CD4-positive, alpha-beta T cell treated with Interleukin-21 for 1 hour (primary cell): ENCODE measurements around the gene BEND3.
"Not testable (repeated sequence)": the region's sequence is repeated elsewhere in the genome, so short reads cannot be mapped to it uniquely, and the experiment has no call there.

Experiments
- DNase-seq: peaks from one replicate; pipeline ENCODE4 v3.0.0-alpha.2; 2020

The BEND3 gene

GRCh38 chr6:107120404-107120803, 5.1 kb upstream of the BEND3 start:
- no peak for DNase-seq

GRCh38 chr6:107118976-107119375, 3.7 kb upstream of the BEND3 start:
- DNase-seq: no peak

GRCh38 chr6:107118540-107118939, 3.2 kb upstream of the BEND3 start:
- not testable (repeated sequence) for DNase-seq

GRCh38 chr6:107116931-107117330, 1.6 kb upstream of the BEND3 start:
- DNase-seq: no peak

GRCh38 chr6:107116328-107116892, 1.1 kb upstream of the BEND3 start:
- peak; percentile 18 for DNase-seq

- peak; percentile 12 for DNase-seq
These were observed 496 bp upstream of the BEND3 start for GRCh38 chr6:107115695-107116327.

GRCh38 chr6:107114213-107114925, 946 bp downstream of the BEND3 start:
- DNase-seq: peak; percentile 67

GRCh38 chr6:107110200-107110599, 5.1 kb downstream of the BEND3 start:
- no peak for DNase-seq

GRCh38 chr6:107108201-107108890, 7.0 kb downstream of the BEND3 start:
- DNase-seq: no peak

GRCh38 chr6:107107791-107108190, 7.5 kb downstream of the BEND3 start:
- DNase-seq: no peak

GRCh38 chr6:107106165-107106564, 9.2 kb downstream of the BEND3 start:
- DNase-seq: no peak

GRCh38 chr6:107105511-107106116, 9.7 kb downstream of the BEND3 start:
- no peak for DNase-seq

- no peak for DNase-seq
These were observed 12.2 kb downstream of the BEND3 start for GRCh38 chr6:107103082-107103481.

GRCh38 chr6:107102414-107102805, 12.9 kb downstream of the BEND3 start:
- DNase-seq: no peak

GRCh38 chr6:107101686-107102413, 13.5 kb downstream of the BEND3 start:
- no peak for DNase-seq

GRCh38 chr6:107101211-107101610, 14.1 kb downstream of the BEND3 start:
- DNase-seq: no peak

GRCh38 chr6:107098436-107099307, 16.6 kb downstream of the BEND3 start:
- DNase-seq: no peak

- DNase-seq: not testable (repeated sequence)
These were observed 30.9 kb downstream of the BEND3 start for GRCh38 chr6:107084459-107084858.

GRCh38 chr6:107083921-107084320, 31.4 kb downstream of the BEND3 start:
- no peak for DNase-seq

- no peak for DNase-seq
These were observed 32.1 kb downstream of the BEND3 start for GRCh38 chr6:107083047-107083768.

GRCh38 chr6:107082045-107082444, 33.3 kb downstream of the BEND3 start:
- no peak for DNase-seq
